GM12878 (cell line): Measurements from ENCODE around the gene XPNPEP1.

Experiments
- CEBPB ChIP-seq, 2 experiments: fragments of 150-350 bp in 1 of 2; IDR thresholded peaks; 2 replicates each; pipeline ENCODE4 v1.6.1; 2012 to 2014; ENCODE audit warnings: low read depth in 2 of 2, low read length in 2 of 2, borderline replicate concordance in 1 of 2, inconsistent platforms in 1 of 2
- EZH2 ChIP-seq: IDR thresholded peaks from 2 replicates; pipeline ENCODE4 v1.6.1; 2012; ENCODE audit warnings: low read depth, mild to moderate bottlenecking, control low read depth, inconsistent platforms, low read length, borderline replicate concordance; ENCODE audit not compliant: control insufficient read depth
- POLR2A ChIP-seq: IDR thresholded peaks from 2 replicates; pipeline ENCODE4 v1.6.1; 2011; ENCODE audit warnings: low read depth, mild to moderate bottlenecking, low read length
- RAD21 ChIP-seq: IDR thresholded peaks from 2 replicates; pipeline ENCODE4 v1.6.1; 2011; ENCODE audit warnings: mild to moderate bottlenecking, low read depth, low read length, moderate library complexity; ENCODE audit not compliant: insufficient read depth
- TF ChIP-seq, protein P1 (sequence below), 3 experiments: IDR thresholded peaks in 2 of 3; conservative IDR thresholded peaks in 1 of 3; 2 replicates each; pipeline ENCODE4 v1.5.1; 2011; ENCODE audit warnings: low read depth in 3 of 3, low read length in 3 of 3, mild to moderate bottlenecking in 3 of 3, control low read depth in 2 of 3, moderate library complexity in 2 of 3, inconsistent platforms in 1 of 3, mixed read lengths in 1 of 3; ENCODE audit not compliant: control insufficient read depth in 2 of 3, insufficient read depth in 1 of 3; ENCODE audit errors: extremely low read depth in 1 of 3
- TF ChIP-seq, protein P2 (sequence below): IDR thresholded peaks from 2 replicates; pipeline ENCODE4 v1.6.1; 2012; ENCODE audit warnings: low read length, inconsistent platforms
- TF ChIP-seq, protein P3 (sequence below): fragments of 450-650 bp; conservative IDR thresholded peaks from 2 replicates; pipeline ENCODE4 v1.6.1; 2017; ENCODE audit warnings: mild to moderate bottlenecking, moderate library complexity
- TF ChIP-seq, protein P4 (sequence below): fragments of 450-650 bp; IDR thresholded peaks from 2 replicates; pipeline ENCODE4 v1.6.1; 2016; ENCODE audit warnings: mild to moderate bottlenecking, moderate library complexity, borderline replicate concordance
- TF ChIP-seq, protein P5 (sequence below): IDR thresholded peaks from 2 replicates; pipeline ENCODE4 v1.6.1; 2012; ENCODE audit warnings: mild to moderate bottlenecking, low read depth, low read length

DNA sequence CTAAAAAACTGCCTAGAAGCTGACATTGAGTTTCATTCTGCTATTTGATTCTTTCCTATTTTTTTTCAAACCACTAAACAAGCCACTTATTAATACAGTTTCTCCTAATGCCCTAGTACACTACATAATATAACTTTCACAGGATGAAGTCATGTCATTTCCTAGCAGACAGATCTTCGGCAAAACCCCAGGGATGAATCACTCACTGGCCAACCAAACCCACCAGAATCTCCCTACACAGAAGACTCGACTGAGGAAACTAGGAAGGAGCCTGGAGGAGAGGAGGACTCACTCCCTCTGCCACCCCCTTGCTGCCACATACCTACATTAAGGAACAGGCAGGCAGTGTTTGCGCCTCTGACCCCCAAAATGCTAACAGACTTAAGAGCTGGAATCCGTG, 33.4 kb downstream of the XPNPEP1 start:
- TF ChIP-seq, protein P1, sequence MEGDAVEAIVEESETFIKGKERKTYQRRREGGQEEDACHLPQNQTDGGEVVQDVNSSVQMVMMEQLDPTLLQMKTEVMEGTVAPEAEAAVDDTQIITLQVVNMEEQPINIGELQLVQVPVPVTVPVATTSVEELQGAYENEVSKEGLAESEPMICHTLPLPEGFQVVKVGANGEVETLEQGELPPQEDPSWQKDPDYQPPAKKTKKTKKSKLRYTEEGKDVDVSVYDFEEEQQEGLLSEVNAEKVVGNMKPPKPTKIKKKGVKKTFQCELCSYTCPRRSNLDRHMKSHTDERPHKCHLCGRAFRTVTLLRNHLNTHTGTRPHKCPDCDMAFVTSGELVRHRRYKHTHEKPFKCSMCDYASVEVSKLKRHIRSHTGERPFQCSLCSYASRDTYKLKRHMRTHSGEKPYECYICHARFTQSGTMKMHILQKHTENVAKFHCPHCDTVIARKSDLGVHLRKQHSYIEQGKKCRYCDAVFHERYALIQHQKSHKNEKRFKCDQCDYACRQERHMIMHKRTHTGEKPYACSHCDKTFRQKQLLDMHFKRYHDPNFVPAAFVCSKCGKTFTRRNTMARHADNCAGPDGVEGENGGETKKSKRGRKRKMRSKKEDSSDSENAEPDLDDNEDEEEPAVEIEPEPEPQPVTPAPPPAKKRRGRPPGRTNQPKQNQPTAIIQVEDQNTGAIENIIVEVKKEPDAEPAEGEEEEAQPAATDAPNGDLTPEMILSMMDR (IDR thresholded peaks at IDR 0.05 in 2 of 3, conservative IDR thresholded peaks at IDR 0.05 in 1 of 3; ENCODE audit: control insufficient read depth in 2 of 3, extremely low read depth in 1 of 3, insufficient read depth in 1 of 3, low read depth in 3 of 3, low read length in 3 of 3) = no peak
- TF ChIP-seq, protein P2, sequence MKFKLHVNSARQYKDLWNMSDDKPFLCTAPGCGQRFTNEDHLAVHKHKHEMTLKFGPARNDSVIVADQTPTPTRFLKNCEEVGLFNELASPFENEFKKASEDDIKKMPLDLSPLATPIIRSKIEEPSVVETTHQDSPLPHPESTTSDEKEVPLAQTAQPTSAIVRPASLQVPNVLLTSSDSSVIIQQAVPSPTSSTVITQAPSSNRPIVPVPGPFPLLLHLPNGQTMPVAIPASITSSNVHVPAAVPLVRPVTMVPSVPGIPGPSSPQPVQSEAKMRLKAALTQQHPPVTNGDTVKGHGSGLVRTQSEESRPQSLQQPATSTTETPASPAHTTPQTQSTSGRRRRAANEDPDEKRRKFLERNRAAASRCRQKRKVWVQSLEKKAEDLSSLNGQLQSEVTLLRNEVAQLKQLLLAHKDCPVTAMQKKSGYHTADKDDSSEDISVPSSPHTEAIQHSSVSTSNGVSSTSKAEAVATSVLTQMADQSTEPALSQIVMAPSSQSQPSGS = no peak
- TF ChIP-seq, protein P3, sequence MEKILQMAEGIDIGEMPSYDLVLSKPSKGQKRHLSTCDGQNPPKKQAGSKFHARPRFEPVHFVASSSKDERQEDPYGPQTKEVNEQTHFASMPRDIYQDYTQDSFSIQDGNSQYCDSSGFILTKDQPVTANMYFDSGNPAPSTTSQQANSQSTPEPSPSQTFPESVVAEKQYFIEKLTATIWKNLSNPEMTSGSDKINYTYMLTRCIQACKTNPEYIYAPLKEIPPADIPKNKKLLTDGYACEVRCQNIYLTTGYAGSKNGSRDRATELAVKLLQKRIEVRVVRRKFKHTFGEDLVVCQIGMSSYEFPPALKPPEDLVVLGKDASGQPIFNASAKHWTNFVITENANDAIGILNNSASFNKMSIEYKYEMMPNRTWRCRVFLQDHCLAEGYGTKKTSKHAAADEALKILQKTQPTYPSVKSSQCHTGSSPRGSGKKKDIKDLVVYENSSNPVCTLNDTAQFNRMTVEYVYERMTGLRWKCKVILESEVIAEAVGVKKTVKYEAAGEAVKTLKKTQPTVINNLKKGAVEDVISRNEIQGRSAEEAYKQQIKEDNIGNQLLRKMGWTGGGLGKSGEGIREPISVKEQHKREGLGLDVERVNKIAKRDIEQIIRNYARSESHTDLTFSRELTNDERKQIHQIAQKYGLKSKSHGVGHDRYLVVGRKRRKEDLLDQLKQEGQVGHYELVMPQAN = no peak
- TF ChIP-seq RAD21 (no peak), POLR2A (no peak), EZH2 (no peak), CEBPB (IDR thresholded peaks at IDR 0.05; ENCODE audit: borderline replicate concordance in 1 of 2, low read depth in 2 of 2, low read length in 2 of 2) (no peak)
- TF ChIP-seq, protein P4, sequence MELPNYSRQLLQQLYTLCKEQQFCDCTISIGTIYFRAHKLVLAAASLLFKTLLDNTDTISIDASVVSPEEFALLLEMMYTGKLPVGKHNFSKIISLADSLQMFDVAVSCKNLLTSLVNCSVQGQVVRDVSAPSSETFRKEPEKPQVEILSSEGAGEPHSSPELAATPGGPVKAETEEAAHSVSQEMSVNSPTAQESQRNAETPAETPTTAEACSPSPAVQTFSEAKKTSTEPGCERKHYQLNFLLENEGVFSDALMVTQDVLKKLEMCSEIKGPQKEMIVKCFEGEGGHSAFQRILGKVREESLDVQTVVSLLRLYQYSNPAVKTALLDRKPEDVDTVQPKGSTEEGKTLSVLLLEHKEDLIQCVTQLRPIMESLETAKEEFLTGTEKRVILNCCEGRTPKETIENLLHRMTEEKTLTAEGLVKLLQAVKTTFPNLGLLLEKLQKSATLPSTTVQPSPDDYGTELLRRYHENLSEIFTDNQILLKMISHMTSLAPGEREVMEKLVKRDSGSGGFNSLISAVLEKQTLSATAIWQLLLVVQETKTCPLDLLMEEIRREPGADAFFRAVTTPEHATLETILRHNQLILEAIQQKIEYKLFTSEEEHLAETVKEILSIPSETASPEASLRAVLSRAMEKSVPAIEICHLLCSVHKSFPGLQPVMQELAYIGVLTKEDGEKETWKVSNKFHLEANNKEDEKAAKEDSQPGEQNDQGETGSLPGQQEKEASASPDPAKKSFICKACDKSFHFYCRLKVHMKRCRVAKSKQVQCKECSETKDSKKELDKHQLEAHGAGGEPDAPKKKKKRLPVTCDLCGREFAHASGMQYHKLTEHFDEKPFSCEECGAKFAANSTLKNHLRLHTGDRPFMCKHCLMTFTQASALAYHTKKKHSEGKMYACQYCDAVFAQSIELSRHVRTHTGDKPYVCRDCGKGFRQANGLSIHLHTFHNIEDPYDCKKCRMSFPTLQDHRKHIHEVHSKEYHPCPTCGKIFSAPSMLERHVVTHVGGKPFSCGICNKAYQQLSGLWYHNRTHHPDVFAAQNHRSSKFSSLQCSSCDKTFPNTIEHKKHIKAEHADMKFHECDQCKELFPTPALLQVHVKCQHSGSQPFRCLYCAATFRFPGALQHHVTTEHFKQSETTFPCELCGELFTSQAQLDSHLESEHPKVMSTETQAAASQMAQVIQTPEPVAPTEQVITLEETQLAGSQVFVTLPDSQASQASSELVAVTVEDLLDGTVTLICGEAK = no peak
- TF ChIP-seq, protein P5, sequence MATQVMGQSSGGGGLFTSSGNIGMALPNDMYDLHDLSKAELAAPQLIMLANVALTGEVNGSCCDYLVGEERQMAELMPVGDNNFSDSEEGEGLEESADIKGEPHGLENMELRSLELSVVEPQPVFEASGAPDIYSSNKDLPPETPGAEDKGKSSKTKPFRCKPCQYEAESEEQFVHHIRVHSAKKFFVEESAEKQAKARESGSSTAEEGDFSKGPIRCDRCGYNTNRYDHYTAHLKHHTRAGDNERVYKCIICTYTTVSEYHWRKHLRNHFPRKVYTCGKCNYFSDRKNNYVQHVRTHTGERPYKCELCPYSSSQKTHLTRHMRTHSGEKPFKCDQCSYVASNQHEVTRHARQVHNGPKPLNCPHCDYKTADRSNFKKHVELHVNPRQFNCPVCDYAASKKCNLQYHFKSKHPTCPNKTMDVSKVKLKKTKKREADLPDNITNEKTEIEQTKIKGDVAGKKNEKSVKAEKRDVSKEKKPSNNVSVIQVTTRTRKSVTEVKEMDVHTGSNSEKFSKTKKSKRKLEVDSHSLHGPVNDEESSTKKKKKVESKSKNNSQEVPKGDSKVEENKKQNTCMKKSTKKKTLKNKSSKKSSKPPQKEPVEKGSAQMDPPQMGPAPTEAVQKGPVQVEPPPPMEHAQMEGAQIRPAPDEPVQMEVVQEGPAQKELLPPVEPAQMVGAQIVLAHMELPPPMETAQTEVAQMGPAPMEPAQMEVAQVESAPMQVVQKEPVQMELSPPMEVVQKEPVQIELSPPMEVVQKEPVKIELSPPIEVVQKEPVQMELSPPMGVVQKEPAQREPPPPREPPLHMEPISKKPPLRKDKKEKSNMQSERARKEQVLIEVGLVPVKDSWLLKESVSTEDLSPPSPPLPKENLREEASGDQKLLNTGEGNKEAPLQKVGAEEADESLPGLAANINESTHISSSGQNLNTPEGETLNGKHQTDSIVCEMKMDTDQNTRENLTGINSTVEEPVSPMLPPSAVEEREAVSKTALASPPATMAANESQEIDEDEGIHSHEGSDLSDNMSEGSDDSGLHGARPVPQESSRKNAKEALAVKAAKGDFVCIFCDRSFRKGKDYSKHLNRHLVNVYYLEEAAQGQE = no peak
